ENCODE results near the gene NDUFA11. TPM values are rescaled to one million over a fixed set of nuclear protein-coding genes. Genes with fewer than 3 reads are reported as not detected.

NDUFA11 gene
- total and polyA plus RNA-seq, 2 of the 13 experiments (the other 11 are each of a cell fraction or from before 2014, with no cell fraction given): 286 to 378 TPM

GRCh38 chr19:5870986-5871394 lies 32.6 kb downstream of the NDUFA11 start (continued):
- TF ChIP-seq, protein P1, sequence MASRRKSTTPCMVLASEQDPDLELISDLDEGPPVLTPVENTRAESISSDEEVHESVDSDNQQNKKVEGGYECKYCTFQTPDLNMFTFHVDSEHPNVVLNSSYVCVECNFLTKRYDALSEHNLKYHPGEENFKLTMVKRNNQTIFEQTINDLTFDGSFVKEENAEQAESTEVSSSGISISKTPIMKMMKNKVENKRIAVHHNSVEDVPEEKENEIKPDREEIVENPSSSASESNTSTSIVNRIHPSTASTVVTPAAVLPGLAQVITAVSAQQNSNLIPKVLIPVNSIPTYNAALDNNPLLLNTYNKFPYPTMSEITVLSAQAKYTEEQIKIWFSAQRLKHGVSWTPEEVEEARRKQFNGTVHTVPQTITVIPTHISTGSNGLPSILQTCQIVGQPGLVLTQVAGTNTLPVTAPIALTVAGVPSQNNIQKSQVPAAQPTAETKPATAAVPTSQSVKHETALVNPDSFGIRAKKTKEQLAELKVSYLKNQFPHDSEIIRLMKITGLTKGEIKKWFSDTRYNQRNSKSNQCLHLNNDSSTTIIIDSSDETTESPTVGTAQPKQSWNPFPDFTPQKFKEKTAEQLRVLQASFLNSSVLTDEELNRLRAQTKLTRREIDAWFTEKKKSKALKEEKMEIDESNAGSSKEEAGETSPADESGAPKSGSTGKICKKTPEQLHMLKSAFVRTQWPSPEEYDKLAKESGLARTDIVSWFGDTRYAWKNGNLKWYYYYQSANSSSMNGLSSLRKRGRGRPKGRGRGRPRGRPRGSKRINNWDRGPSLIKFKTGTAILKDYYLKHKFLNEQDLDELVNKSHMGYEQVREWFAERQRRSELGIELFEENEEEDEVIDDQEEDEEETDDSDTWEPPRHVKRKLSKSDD (CRISPR knock-in tag; IDR thresholded peaks at IDR 0.05; ENCODE audit: low read depth): peak; percentile 81; the same call in 1 of the 2 replicates
- TF ChIP-seq ZKSCAN5 (CRISPR knock-in tag; IDR thresholded peaks at IDR 0.05) (peak; percentile 83), ZNF121 (CRISPR knock-in tag; IDR thresholded peaks at IDR 0.05) (peak; percentile 88), NONO (IDR thresholded peaks at IDR 0.05) (no peak), NONO (CRISPR knock-in tag; conservative IDR thresholded peaks at IDR 0.05) (peak; percentile 87), ZFP36L2 (CRISPR knock-in tag; IDR thresholded peaks at IDR 0.05) (0 out of 2 replicates have a peak, but pooled peaks have one; percentile 52), FUBP1 (CRISPR knock-in tag; IDR thresholded peaks at IDR 0.05; ENCODE audit: borderline replicate concordance) (no peak; the same call in 1 of the 2 replicates), CBX1 (IDR thresholded peaks at IDR 0.05; ENCODE audit: low read depth) (peak; percentile 61), ZNF468 (CRISPR knock-in tag; IDR thresholded peaks at IDR 0.05) (no peak), THAP9 (CRISPR knock-in tag; IDR thresholded peaks at IDR 0.05; ENCODE audit: borderline replicate concordance) (0 out of 2 replicates have a peak, but pooled peaks have one; percentile 14), ETV5 (CRISPR knock-in tag; IDR thresholded peaks at IDR 0.05; ENCODE audit: borderline replicate concordance) (peak; percentile 99), MAFG (CRISPR knock-in tag; IDR thresholded peaks at IDR 0.05) (no peak)
- TF ChIP-seq, protein P2, sequence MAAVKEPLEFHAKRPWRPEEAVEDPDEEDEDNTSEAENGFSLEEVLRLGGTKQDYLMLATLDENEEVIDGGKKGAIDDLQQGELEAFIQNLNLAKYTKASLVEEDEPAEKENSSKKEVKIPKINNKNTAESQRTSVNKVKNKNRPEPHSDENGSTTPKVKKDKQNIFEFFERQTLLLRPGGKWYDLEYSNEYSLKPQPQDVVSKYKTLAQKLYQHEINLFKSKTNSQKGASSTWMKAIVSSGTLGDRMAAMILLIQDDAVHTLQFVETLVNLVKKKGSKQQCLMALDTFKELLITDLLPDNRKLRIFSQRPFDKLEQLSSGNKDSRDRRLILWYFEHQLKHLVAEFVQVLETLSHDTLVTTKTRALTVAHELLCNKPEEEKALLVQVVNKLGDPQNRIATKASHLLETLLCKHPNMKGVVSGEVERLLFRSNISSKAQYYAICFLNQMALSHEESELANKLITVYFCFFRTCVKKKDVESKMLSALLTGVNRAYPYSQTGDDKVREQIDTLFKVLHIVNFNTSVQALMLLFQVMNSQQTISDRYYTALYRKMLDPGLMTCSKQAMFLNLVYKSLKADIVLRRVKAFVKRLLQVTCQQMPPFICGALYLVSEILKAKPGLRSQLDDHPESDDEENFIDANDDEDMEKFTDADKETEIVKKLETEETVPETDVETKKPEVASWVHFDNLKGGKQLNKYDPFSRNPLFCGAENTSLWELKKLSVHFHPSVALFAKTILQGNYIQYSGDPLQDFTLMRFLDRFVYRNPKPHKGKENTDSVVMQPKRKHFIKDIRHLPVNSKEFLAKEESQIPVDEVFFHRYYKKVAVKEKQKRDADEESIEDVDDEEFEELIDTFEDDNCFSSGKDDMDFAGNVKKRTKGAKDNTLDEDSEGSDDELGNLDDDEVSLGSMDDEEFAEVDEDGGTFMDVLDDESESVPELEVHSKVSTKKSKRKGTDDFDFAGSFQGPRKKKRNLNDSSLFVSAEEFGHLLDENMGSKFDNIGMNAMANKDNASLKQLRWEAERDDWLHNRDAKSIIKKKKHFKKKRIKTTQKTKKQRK (IDR thresholded peaks at IDR 0.05; ENCODE audit: low read length): no peak
- TF ChIP-seq, protein P3, sequence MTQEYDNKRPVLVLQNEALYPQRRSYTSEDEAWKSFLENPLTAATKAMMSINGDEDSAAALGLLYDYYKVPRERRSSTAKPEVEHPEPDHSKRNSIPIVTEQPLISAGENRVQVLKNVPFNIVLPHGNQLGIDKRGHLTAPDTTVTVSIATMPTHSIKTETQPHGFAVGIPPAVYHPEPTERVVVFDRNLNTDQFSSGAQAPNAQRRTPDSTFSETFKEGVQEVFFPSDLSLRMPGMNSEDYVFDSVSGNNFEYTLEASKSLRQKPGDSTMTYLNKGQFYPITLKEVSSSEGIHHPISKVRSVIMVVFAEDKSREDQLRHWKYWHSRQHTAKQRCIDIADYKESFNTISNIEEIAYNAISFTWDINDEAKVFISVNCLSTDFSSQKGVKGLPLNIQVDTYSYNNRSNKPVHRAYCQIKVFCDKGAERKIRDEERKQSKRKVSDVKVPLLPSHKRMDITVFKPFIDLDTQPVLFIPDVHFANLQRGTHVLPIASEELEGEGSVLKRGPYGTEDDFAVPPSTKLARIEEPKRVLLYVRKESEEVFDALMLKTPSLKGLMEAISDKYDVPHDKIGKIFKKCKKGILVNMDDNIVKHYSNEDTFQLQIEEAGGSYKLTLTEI (CRISPR knock-in tag; conservative IDR thresholded peaks at IDR 0.05): no peak
- TF ChIP-seq, protein P4, sequence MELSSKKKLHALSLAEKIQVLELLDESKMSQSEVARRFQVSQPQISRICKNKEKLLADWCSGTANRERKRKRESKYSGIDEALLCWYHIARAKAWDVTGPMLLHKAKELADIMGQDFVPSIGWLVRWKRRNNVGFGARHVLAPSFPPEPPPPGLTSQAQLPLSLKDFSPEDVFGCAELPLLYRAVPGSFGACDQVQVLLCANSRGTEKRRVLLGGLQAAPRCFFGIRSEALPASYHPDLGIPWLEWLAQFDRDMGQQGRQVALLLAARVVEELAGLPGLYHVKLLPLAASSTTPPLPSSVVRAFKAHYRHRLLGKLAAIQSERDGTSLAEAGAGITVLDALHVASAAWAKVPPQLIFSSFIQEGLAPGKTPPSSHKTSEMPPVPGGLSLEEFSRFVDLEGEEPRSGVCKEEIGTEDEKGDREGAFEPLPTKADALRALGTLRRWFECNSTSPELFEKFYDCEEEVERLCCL (CRISPR knock-in tag; IDR thresholded peaks at IDR 0.05; ENCODE audit: borderline replicate concordance): no peak
